CD4-positive, alpha-beta T cell treated with Interleukin-15 for 1 hour (primary cell): Measurements from ENCODE around the gene UNC5B.
A peak's percentile ranks its signal among the peaks of the same experiment; 100 is the strongest.

Source experiments
- DNase-seq: peaks from one replicate; pipeline ENCODE4 v3.0.0-alpha.2; 2020

The UNC5B gene

DNA sequence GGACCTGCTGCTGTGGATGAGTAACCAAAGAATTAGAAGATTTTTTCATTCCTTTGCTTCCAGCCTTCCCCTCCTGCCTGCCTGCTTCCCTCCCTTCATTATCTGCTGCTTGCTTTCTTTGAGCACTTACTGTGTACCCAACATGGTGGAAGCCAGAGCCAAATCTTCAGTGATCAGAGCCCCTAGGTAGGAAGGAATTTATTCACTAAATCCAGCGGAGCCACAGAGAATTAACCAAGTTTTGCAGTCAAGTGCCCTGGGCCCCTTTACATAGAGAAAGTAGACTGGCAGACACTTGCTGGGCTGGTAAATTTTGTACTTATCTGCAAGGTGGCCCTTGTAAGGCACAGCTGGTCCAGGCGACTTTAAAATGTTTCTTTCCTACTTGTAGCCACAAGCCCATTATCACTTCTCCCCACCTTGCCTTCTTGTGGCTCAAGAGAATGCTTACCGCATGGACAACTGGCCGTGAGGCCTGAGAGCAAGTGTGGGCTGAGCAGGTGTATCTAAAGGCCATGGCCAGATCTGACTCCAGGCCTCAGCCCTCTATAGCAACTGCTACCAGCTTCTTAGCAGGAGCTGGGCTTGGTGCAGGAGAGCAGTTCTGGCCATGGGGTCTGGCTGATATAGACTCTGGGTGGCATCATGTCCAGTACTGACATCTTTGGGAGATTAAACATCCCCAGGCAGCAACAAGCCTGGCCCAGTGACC, 11.1 kb downstream of the UNC5B start:
- peak; percentile 3 for DNase-seq

DNA sequence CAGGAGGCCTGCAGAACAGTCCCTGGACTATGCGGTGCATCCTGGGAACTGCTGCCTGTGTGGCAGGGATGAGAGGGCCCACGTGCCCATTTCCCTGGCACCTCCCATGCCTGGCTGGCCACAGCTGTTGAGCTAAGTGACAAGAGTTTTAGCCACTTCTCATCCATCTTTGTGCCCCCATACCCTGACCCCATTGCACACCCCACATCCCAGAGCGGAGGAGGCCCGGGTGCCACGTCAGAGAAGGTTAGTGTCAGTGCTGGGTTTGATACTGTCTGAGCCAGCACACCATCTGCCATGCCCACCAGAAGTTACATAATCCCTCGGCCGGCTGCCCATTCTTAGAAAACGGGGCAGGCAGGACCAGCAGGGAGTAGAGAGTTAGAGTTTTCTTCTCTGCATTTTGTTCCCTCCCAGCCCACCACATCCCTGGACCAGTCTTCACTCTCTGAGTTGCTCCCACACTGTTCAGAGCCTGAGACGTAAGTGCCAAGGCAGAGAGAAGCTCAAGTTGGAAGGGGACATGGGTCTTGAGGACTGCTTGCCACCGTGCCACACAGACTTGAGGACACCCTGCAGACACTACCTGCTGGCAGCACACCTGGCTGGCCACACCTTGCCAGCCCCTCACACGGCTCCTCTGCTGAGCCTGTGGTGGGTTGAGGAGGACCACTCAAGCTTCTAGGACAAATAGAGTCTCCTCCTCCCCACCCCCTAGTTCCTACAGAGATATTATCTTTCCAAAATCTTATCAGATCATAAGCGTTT, 13.1 kb downstream of the UNC5B start:
- DNase-seq: peak; percentile 6

DNA sequence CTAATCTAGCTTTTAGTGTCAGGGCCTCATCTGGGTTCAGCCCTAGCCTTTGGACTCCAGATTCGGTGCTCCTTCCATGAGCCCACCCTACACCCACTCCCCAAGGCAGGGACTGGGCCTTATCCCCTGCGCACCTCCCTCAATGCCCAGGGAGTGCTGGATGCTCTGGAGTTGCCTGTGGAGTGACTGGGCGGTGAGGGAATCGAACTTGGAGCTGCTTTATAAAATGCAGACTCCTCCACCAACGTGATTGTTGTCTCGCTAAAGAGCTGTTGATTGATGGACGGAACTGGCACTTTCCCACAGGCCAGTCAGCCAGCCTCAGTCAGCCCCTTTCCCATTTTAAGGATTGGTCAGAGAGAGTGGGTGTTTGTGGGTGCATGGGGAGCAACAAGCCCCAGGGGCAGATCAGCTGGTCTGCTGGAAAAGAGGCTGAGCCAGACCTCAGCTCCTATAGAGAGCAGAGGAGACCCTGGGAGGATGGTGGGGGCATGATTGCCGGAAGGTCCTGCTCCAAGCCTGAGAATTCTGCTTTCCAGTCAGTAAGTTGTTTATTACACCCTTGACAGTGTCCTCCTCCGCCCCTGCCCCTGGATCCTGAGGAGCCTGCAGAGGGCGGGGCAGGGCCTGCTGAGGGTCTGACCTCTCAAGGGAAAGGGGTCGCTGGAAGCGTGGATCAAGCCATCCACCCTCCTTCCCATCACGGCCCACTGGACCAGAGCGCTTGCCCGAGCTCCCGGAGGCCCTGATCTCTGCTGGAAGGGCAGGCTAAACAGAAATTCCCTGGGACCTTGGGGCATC, 16.7 kb downstream of the UNC5B start:
- no peak for DNase-seq

DNA sequence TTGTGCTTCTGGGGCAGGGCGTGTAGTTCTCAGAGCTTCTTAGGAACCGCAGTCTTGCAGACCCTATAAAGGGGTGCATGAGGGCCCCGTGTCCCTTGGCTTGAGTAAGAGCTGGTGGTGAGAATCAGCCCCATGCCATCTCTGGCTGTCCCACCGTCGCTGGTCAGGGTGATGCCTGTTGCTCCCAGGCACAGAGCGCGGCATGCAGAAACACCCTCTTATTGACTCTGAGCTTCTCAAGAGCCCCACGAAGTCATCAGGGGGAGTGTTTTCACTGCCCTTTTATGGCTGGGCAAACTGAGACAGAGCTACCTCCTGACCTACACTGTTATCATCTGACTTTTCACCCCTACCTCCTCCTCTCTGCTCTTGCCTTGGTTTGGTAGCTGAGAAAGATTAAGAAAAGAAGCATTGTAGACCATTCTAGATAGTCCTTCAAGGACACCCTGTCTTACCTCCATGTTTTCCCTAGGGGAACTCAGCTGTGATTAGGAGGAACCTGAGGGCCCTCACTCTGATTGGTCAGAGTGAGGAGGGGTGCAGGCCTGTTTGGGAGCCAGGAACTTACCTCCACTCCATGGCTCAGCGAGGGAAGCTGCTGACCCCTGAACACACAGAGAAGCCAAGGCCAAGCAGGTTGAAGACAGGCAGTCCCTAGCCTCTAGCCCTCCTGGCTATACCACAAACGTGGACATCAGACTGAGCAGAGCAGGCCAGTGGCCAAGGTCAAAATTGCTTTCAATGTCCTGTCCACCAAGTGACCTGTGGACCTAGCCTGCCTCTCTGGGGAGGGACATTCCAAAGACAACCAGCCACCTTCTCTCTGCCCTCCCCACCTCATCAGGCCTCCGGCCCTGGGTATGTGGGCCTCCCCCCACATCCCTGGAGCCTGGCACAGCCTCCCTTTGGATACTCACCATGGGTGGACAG, 17.6 kb downstream of the UNC5B start:
- no peak for DNase-seq

DNA sequence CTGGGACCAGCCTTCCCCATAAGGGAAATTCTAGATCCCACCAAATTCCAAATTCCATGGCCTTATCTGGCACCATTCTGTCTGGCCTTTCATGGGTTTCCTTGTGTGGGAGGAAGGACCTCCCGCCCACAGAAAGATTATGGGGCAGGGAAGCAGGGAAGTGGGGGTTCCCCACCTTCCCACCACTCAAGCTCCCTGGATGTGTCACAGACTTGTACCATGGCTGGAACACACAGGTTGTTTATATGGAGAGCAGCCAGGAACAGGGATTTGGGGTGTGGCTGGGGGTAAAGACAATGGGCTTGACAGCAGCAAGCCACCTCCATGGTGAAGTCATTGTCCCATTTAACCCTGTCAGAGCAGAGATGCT, 18.3 kb downstream of the UNC5B start:
- no peak for DNase-seq

DNA sequence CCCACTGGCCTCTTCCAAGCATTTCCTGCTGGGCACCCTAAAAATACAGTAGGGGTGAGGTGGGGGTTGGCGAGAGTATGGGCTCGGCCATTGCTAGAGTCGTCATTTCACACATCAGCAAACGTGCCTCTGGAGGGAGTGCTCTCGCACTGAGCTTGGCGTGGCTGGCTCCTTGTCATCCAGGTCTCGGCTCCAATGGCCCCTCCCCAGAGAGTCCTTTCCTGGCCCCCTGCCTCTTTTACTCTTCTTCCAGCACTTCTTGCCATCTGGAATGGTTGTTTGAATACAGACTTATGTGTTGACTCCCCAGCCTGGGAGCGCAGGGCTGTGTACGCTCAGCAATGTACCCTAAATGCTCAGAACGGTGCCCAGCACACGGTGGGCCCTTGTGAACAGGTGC, 18.8 kb downstream of the UNC5B start:
- no peak for DNase-seq

DNA sequence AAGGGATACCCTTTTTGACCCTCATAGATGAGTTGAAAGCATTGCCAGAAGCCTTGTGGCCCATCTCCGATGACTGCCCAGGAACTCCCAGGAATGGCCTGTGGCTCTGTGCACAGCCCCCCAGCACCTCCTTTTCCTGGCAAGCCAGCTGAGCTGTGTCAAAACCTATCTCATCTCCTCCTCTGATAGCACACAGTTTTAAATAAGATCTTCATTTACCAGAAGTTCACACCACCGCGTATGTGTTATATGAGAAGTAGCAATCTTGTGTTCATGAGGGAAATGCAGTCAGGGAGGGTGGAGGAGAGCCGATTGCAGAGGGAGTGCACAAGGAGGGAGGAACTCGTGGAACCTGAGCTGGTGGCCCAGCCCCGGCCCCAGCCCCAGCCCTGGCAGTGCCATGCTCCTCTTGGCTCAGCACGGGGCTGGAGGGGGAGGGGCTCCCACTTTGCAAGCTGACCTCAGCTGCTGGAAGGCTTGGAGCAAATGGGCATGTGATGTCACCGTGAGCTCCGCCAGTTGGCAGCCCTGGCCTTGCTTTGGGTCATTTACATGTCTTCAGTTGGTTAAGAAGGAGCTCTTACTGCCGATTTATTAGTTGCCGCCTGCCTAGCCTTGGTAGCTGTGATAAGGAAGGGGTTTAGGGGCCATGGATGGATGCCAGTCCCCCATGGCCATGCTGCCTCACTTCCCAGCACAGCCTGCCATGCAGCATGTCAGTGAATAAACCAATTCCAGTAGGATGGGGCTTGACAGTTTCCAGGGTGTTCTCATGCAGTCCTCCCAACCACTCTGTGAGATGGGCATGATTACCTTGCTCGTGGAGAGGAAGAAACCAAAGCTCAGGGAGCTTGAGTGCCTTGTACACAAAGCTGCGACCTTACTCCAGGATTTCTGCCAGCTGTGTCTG, 20.0 kb downstream of the UNC5B start:
- no peak for DNase-seq

DNA sequence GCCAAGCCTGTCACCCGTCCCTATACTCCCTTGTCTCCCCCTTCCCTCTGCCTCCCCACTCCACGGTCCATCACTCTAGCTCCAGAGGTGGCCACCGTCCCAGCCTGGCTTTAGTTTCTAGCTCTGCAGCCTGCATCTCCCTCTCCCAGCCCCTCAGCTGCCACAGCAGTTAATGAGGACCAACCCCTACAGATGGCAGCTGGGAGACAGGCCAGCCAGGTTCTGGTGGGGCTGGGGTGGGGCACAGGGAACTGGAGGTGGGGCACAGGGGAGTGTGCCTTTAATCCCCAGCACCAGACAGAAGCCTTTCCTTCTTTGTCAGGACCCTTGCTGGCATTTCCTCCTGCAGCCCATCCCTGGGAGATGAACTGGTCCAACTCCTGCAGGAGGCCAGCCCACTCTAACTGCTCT, 21.1 kb downstream of the UNC5B start:
- no peak for DNase-seq

DNA sequence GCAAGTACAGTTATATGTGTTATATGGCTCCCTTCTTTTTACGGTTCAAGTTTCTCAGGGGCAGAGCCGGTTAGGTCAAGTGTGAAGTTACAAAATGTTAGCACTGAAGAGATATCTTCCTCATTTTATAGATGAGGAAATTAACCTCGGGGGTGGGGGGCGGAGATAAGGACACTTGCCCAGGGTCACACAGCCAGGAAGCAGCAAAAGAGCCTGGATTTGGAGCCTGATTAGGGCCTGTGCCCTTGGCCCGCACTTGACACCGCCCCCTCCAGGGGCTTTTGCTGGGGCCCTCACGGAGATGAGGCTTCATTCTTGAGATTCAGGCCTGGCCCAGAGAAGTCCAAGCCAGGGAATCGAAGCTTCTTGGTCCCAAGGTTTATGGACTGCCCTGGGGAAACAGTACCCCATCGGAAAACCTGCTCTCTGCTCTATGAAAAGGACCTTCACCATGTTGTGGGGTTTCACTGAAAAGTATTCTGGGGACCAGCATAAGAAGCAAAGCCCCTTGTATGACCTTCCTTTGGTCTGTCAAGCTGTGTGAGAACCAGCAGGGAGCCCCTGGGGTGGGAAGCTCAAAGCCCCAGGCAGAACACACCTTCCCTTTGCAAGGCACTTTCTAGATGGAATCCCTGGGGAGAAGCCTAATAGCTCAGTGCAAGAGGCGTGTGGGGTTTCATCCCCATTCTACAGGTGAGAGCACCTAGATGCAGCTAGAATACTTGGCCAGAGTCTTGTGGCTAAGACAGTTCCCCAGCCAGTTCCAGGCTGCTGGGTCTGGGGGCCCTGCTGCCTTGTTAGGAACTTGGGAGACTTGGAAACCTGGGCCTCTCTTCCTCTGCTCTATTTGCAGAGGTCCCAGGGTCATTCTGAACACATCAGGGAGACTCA, 21.9 kb downstream of the UNC5B start:
- DNase-seq: no peak

DNA sequence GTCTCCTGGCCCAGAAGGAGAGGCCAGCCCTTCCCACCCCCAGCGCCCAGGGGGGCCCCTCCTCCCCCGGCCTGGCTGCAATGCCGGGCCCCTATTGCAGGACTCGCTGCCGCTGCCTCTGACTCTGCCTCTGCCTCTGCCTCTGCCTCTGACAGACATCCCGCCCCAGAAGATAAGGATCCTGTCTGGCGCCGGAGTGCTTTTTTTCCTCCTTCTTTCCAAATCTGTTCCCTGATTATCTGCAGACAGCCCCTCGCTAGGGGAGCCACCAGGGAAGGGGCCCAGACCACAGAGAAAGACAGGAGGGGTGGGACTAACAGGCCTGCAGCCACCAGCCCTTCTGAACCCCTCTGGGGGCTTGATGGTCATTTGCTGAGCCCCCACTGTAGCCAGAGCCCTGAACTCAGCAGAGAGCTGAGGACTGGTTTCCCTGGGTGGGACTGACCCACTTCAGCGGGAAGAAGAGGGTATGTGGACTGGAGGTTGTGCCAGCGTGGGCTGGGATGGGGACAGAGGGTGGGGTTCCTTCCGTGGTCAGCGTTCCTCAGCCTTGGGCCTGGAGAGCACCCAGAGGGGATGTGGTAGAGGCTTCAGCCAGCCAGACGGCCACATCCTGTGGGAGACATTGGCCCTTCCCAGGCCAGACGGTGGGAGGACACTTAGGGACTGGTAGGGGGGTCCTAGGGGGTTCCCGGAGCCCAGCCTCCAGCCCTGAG, 22.8 kb downstream of the UNC5B start:
- DNase-seq: no peak

DNA sequence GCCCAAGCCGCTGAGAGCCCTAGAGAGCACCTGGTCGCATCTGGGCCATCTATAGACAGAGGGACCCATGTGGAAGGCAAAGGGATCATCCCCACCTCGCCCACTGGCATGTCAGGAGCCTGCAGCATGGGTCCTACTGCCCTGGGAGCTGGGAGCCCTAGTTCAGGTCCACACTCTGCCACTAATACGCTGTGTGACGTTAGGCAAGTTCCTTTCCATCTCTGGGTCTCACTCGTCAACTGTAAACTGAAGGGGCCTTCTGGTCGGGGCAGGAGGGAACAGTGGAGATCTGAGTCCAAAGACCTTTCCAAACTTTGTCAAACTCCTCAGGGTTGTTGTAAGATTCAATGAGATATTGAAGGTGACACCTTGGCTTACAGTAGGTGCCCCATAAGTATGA, 23.4 kb downstream of the UNC5B start:
- DNase-seq: no peak

DNA sequence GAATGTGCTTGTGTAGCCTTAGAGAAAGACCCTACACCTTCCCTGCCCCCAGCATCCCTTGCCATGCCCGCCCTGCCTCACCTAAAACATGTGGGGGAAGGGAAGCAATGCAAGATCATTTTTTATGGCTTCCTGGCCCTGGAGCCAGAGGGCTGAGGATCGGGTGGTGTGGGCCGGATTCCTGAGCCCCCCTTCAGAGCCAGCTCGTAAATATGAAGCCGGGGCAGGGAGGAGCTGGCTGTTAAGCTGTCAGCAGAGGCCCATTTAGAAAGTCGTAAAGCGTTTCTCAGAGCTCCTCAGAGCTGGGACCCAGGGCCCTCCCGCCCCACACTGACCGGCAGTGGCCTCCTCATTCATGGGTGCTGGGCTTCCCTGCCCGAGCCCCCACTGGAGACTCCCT, 23.9 kb downstream of the UNC5B start:
- DNase-seq: no peak

DNA sequence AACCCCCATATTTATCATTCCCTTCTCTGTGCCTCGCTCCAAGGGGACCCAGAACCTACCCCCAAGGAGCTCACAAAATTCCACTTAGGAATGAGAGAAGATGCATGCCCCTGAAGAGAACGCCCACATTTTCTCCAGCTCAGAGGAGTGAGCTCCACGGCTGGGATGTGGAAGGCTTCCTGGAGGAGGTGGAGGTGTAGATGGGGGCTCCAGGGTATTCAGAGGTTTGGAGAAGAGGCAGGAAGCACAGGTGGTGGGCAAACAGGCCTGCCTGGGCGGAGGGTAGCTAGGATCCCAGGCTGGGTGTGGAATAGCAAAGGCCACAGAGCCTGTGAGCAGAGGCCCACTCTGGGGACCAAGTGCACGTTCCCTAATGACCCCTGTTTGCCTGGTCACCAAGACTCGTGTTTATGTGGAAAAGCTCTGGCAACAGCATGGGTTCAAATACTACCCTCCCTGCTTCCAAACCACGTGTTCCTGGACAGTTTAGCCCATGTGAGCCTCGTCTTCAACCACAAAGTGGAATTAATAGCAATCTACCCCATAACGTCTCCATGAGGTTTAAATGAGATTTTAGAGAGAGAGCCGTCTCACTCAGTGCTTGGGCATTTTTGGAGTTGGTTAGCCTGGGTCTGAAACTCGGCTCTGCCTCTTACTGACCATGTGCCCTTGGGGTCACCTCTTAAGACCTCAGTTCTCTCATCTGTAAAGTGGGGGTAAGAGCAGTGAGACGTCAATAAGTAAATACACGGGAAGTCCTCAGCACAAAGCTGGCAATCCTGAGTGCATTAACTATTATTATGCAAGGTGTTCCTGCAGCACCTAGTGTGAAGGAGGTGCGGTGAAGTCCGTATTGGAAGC, 24.7 kb downstream of the UNC5B start:
- no peak for DNase-seq

DNA sequence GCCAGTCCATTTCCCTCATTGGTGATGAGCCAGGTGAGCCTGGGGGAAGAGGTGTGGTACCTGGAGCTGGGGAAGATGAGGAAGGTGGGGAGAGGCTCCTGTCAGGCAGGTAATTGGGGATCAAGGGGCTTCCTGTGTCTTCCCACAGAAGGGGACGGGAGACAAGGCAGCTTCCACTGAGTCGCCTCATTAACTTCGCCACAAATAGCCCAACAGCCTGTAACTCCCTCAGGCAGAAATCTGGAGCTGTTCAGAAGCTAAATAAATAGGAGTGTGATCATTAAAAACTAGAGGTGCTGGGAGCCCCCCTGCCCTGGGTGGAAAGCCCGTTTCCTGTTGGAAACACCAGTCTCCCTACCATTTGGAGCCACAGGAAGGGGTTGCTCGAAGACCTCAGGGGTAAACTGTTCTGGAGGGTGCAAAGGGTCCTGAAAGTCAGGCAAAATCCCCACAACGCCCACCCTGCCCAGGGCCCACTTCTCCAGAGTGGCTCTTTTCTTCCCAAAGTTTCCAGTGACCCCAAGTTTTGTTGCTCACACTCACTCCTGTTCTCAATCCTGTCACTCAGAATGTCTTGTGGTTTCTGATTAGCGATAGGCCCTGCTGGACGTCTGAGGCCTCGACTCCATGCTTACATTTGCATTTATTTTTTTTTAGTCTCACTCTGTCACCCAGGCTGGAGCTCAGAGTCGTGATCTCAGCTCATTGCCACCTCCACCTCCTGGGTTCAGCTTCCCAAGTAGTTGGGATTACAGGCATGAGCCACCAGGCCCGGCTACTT, 25.7 kb downstream of the UNC5B start:
- DNase-seq: no peak

DNA sequence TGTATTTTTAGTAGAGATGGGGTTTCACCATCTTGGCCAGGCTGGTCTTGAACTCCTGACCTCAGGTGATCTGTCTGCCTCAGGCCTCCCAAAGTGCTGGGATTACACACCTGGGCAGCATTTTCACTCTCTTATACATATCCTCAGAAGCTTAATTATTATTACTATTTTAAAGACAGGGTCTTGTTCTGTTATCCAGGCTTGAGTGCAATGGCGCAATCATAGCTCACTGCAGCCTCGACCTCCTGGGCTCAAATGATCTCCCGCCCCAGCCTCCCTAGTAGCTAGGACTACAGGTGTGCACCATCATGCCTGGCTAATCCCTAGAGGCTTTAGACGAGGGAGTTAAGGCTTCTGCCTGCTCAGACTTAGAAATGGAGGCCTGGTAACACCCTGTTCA, 26.3 kb downstream of the UNC5B start:
- DNase-seq: no peak

DNA sequence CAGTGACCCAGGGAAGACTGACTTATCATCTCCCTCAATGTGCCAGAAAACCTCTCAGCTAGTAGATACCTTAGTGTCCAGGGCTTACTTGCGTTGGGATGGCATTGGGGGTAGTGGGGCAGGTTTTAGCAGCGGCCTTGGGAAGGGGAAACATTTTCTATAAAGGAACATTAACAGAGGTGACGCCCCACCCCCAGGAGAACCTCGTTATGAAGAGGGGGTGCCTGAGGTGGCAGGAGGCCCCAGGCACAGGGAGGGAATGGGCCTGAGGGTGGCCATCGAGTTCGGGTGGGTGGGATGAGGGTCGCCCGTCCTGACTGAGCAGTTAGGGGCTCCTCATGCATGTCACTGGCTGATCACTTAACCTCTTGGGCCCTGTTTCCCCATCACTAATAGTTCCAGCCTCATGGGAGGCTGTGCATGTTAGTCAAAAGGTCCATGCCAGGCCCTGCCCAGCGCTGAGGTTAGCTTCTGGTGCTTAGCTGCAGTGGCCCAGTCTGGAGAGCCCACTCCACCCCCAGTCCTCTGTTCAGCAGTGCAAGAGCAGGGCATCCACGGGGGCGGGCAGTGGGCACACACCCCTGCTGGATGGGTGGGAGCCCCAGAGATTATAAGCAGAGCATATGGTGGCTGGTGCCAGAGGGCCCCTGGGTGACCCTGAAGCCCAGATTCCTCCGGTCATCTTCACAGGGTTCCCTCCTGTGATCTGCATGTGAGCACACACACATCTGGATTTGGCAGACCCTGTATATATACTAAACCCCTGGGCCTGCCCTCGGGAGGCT, 27.0 kb downstream of the UNC5B start:
- no peak for DNase-seq
